HG02870 (cell line): ENCODE data around the gene GNPDA1.

Experiments
- ATAC-seq: cut with Tn5 transposase; IDR thresholded peaks from one replicate; pipeline ENCODE4 v1.9.1; 2021; ENCODE audit warnings: mild to moderate bottlenecking, moderate library complexity; ENCODE audit not compliant: unreplicated experiment

Gene GNPDA1

GRCh38 chr5:142024771-142025304 is 12.0 kb upstream of the GNPDA1 start:
- peak; percentile 100 for ATAC-seq

GRCh38 chr5:142023836-142024235 is 11.0 kb upstream of the GNPDA1 start:
- no peak for ATAC-seq

- no peak for ATAC-seq
Measured at GRCh38 chr5:142020122-142020659, 7.4 kb upstream of the GNPDA1 start.

GRCh38 chr5:142017832-142018427 is 5.1 kb upstream of the GNPDA1 start:
- ATAC-seq, result no peak

- ATAC-seq, result peak; percentile 21
Measured at GRCh38 chr5:142016556-142016955, 3.7 kb upstream of the GNPDA1 start.

GRCh38 chr5:142015781-142016533 is 3.1 kb upstream of the GNPDA1 start:
- ATAC-seq, result peak; percentile 40

- ATAC-seq, result peak; percentile 34
Measured at GRCh38 chr5:142014911-142015584, 2.2 kb upstream of the GNPDA1 start.

GRCh38 chr5:142013734-142014521 is 1.1 kb upstream of the GNPDA1 start:
- no peak for ATAC-seq

GRCh38 chr5:142012186-142012785 is 541 bp downstream of the GNPDA1 start:
- ATAC-seq, result no peak

- ATAC-seq, result no peak
Measured at GRCh38 chr5:142011572-142012185, 1.1 kb downstream of the GNPDA1 start.

GRCh38 chr5:142009886-142010285 is 2.9 kb downstream of the GNPDA1 start:
- no peak for ATAC-seq

- no peak for ATAC-seq
Measured at GRCh38 chr5:142008813-142009212, 4.0 kb downstream of the GNPDA1 start.

- ATAC-seq, result peak; percentile 24
Measured at GRCh38 chr5:142007237-142007544, 5.6 kb downstream of the GNPDA1 start.

GRCh38 chr5:142006363-142007236 is 6.2 kb downstream of the GNPDA1 start:
- peak; percentile 67 for ATAC-seq

- no peak for ATAC-seq
Measured at GRCh38 chr5:142003266-142003800, 9.5 kb downstream of the GNPDA1 start.

- no peak for ATAC-seq
Measured at GRCh38 chr5:142000704-142001484, 11.9 kb downstream of the GNPDA1 start.

GRCh38 chr5:142000173-142000572 is 12.7 kb downstream of the GNPDA1 start:
- ATAC-seq, result no peak

- no peak for ATAC-seq
Measured at GRCh38 chr5:141997358-141997960, 15.4 kb downstream of the GNPDA1 start.
